Karpas-422 (cell line): Measurements from ENCODE around the gene KIF18B. TPM values are rescaled to one million over a fixed set of nuclear protein-coding genes. Genes with fewer than 3 reads are reported as not detected.

Experiments used
- DNase-seq: peaks from one replicate; pipeline ENCODE4 v3.0.0-alpha.2; 2015
- H2AFZ ChIP-seq: fragments of 200-600 bp; sonication (generic); 2 replicates; pipeline ENCODE4 v1.6.1; 2014; ENCODE audit warnings: antibody characterized with exemption, low read length, mixed read lengths
- H3K27ac ChIP-seq: fragments of 200-600 bp; sonication (generic); 2 replicates; pipeline ENCODE4 v1.5.1; 2014; ENCODE audit warnings: mild to moderate bottlenecking, low read length, moderate library complexity
- H3K27me3 ChIP-seq: fragments of 200-600 bp; sonication (generic); 2 replicates; pipeline ENCODE4 v1.6.1; 2014; ENCODE audit warnings: low read length, mixed read lengths
- H3K36me3 ChIP-seq: fragments of 200-600 bp; sonication (generic); 2 replicates; pipeline ENCODE4 v1.6.1; 2014; ENCODE audit warnings: low read length, mixed read lengths; ENCODE audit not compliant: insufficient read depth
- H3K4me1 ChIP-seq: fragments of 200-600 bp; sonication (generic); 2 replicates; pipeline ENCODE4 v1.6.1; 2014; ENCODE audit warnings: mild to moderate bottlenecking, low read length, mixed read lengths
- H3K4me2 ChIP-seq: fragments of 200-600 bp; sonication (generic); 2 replicates; pipeline ENCODE4 v1.6.1; 2014; ENCODE audit warnings: low read length, low read depth, mild to moderate bottlenecking; ENCODE audit not compliant: poor library complexity, severe bottlenecking
- H3K4me3 ChIP-seq: fragments of 200-600 bp; sonication (generic); 2 replicates; pipeline ENCODE4 v1.5.1; 2014; ENCODE audit warnings: mild to moderate bottlenecking, antibody characterized with exemption, low read length, mixed read lengths
- H3K79me2 ChIP-seq: fragments of 200-600 bp; sonication (generic); 2 replicates; pipeline ENCODE4 v1.6.1; 2014; ENCODE audit warnings: mild to moderate bottlenecking, low read length, mixed read lengths
- H3K9ac ChIP-seq: fragments of 200-600 bp; sonication (generic); 2 replicates; pipeline ENCODE4 v1.6.0; 2014; ENCODE audit warnings: low read length
- H3K9me2 ChIP-seq: fragments of 200-600 bp; sonication (generic), shearing (Covaris generic); replicated peaks from 2 replicates; pipeline ENCODE4 v1.6.0; 2014; ENCODE audit warnings: mild to moderate bottlenecking, low read length, moderate library complexity; ENCODE audit not compliant: insufficient read depth
- H3K9me3 ChIP-seq: fragments of 300-700, 200-600 bp; sonication (generic); 2 replicates; pipeline ENCODE4 v1.6.1; 2014; ENCODE audit warnings: low read length, mixed read lengths
- H4K20me1 ChIP-seq: fragments of 200-600 bp; sonication (generic); 2 replicates; pipeline ENCODE4 v1.6.1; 2014; ENCODE audit warnings: mild to moderate bottlenecking, antibody characterized with exemption, low read length, low read depth; ENCODE audit not compliant: insufficient read depth
- total RNA-seq: library from RNA; depleted of rRNA; stranded (reverse); fragments of >200 nt; shearing (Covaris generic); gene quantifications from 2 replicates; pipeline ENCODE4 v1.2.3, GENCODE V29; 2014; ENCODE audit warnings: low replicate concordance

KIF18B gene
- total RNA-seq, 1 experiment from 2014 or later: 8.5 TPM

DNA sequence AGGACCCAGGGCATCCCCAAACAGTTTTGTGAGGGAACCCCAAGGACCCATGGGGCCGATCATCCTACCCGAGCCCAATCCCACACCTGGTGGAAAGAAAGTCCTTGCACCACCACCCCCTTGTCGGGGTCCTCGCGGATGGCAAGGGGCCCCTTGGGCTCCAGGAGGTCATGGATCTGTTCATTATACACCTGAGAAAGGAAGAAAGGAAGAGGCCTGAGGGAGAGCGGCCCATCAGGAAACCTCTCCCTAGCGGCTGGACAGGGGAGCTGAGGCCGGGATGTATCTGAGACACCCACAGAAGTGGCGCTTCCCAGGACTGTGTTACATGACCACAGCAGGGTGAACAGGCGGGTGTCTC lies 12.8 kb downstream of the KIF18B start:
- H3K4me1 ChIP-seq: no peaks in the 10 kb centered on the region
- no peaks in the 10 kb centered on the region for H3K27me3 ChIP-seq
- H3K79me2 ChIP-seq: peaks cover 24% of the 10 kb centered on the region
- H4K20me1 ChIP-seq: no peaks in the 10 kb centered on the region
- H3K9ac ChIP-seq: no peak overlapping the region
- no peaks in the 10 kb centered on the region for H3K9me2 ChIP-seq
- H3K36me3 ChIP-seq: peaks cover 34% of the 10 kb centered on the region
- H3K4me3 ChIP-seq: no peak overlapping the region
- H2AFZ ChIP-seq: no peak overlapping the region
- no peak overlapping the region for H3K27ac ChIP-seq
- H3K9me3 ChIP-seq: no peaks in the 10 kb centered on the region
- H3K4me2 ChIP-seq: no peak overlapping the region
- DNase-seq: no peak

- Histone ChIP-seq H4K20me1 (no peaks in the 10 kb centered on the region), H3K79me2 (peaks cover 19% of the 10 kb centered on the region), H3K36me3 (peaks cover 33% of the 10 kb centered on the region), H3K27ac (no peak overlapping the region), H3K4me3 (no peak overlapping the region), H3K4me2 (no peak overlapping the region), H3K9me2 (no peaks in the 10 kb centered on the region), H3K9me3 (no peaks in the 10 kb centered on the region), H2AFZ (no peak overlapping the region), H3K4me1 (no peaks in the 10 kb centered on the region), H3K27me3 (no peaks in the 10 kb centered on the region), H3K9ac (no peak overlapping the region)
- no peak for DNase-seq
These were observed 13.5 kb downstream of the KIF18B start for GRCh38 chr17:44933824-44934744.

GRCh38 chr17:44932787-44933097 lies 14.8 kb downstream of the KIF18B start:
- DNase-seq: no peak
- Histone ChIP-seq H3K36me3 (peaks cover 35% of the 10 kb centered on the region), H3K9me2 (no peaks in the 10 kb centered on the region), H4K20me1 (0 out of 2 replicates have a peak, but pooled peaks cover 3% of the 10 kb centered on the region), H3K4me1 (no peaks in the 10 kb centered on the region), H3K27me3 (no peaks in the 10 kb centered on the region), H3K79me2 (peaks cover 10% of the 10 kb centered on the region), H3K4me2 (no peak overlapping the region), H3K9ac (no peak overlapping the region), H2AFZ (no peak overlapping the region), H3K27ac (no peak overlapping the region), H3K9me3 (no peaks in the 10 kb centered on the region), H3K4me3 (no peak overlapping the region)

GRCh38 chr17:44932096-44932786 lies 15.3 kb downstream of the KIF18B start:
- Histone ChIP-seq H3K36me3 (peaks cover 35% of the 10 kb centered on the region), H3K4me2 (no peak overlapping the region), H3K4me3 (no peak overlapping the region), H4K20me1 (0 out of 2 replicates have a peak, but pooled peaks cover 3% of the 10 kb centered on the region), H3K9me2 (no peaks in the 10 kb centered on the region), H2AFZ (no peak overlapping the region), H3K9ac (no peak overlapping the region), H3K4me1 (no peaks in the 10 kb centered on the region), H3K79me2 (peaks cover 5% of the 10 kb centered on the region), H3K27me3 (no peaks in the 10 kb centered on the region), H3K27ac (no peak overlapping the region), H3K9me3 (no peaks in the 10 kb centered on the region)
- DNase-seq: no peak

GRCh38 chr17:44931376-44931775 lies 16.2 kb downstream of the KIF18B start:
- no peak overlapping the region for H3K4me3 ChIP-seq
- H3K79me2 ChIP-seq: no peaks in the 10 kb centered on the region
- H2AFZ ChIP-seq: no peak overlapping the region
- H3K9me2 ChIP-seq: no peaks in the 10 kb centered on the region
- no peak overlapping the region for H3K27ac ChIP-seq
- no peak overlapping the region for H3K9ac ChIP-seq
- H3K4me2 ChIP-seq: no peak overlapping the region
- 0 out of 2 replicates have a peak, but pooled peaks cover 3% of the 10 kb centered on the region for H4K20me1 ChIP-seq
- no peaks in the 10 kb centered on the region for H3K4me1 ChIP-seq
- no peaks in the 10 kb centered on the region for H3K9me3 ChIP-seq
- DNase-seq: no peak
- peaks cover 35% of the 10 kb centered on the region for H3K36me3 ChIP-seq
- no peaks in the 10 kb centered on the region for H3K27me3 ChIP-seq

- no peak for DNase-seq
- Histone ChIP-seq H3K27ac (no peak overlapping the region), H3K9ac (no peak overlapping the region), H3K79me2 (no peaks in the 10 kb centered on the region), H2AFZ (no peak overlapping the region), H3K4me2 (no peak overlapping the region), H3K4me3 (no peak overlapping the region), H4K20me1 (0 out of 2 replicates have a peak, but pooled peaks cover 3% of the 10 kb centered on the region), H3K27me3 (no peaks in the 10 kb centered on the region), H3K9me3 (no peaks in the 10 kb centered on the region), H3K36me3 (peaks cover 35% of the 10 kb centered on the region), H3K4me1 (no peaks in the 10 kb centered on the region), H3K9me2 (no peaks in the 10 kb centered on the region)
These were observed 16.9 kb downstream of the KIF18B start for GRCh38 chr17:44930667-44931066.

GRCh38 chr17:44928950-44929720 lies 18.4 kb downstream of the KIF18B start:
- H3K9me3 ChIP-seq: no peaks in the 10 kb centered on the region
- no peak overlapping the region for H3K4me3 ChIP-seq
- 0 out of 2 replicates have a peak, but pooled peaks cover 3% of the 10 kb centered on the region for H4K20me1 ChIP-seq
- no peak overlapping the region for H2AFZ ChIP-seq
- no peak for DNase-seq
- H3K36me3 ChIP-seq: peaks cover 35% of the 10 kb centered on the region
- no peak overlapping the region for H3K27ac ChIP-seq
- H3K4me1 ChIP-seq: no peaks in the 10 kb centered on the region
- H3K9me2 ChIP-seq: no peaks in the 10 kb centered on the region
- H3K4me2 ChIP-seq: no peak overlapping the region
- no peak overlapping the region for H3K9ac ChIP-seq
- no peaks in the 10 kb centered on the region for H3K79me2 ChIP-seq
- no peaks in the 10 kb centered on the region for H3K27me3 ChIP-seq

GRCh38 chr17:44928136-44928535 lies 19.4 kb downstream of the KIF18B start:
- no peak for DNase-seq
- no peaks in the 10 kb centered on the region for H3K9me2 ChIP-seq
- no peak overlapping the region for H2AFZ ChIP-seq
- H3K27ac ChIP-seq: no peak overlapping the region
- H3K36me3 ChIP-seq: peaks cover 35% of the 10 kb centered on the region
- no peaks in the 10 kb centered on the region for H3K9me3 ChIP-seq
- no peaks in the 10 kb centered on the region for H3K79me2 ChIP-seq
- H4K20me1 ChIP-seq: 0 out of 2 replicates have a peak, but pooled peaks cover 3% of the 10 kb centered on the region
- no peaks in the 10 kb centered on the region for H3K27me3 ChIP-seq
- H3K4me1 ChIP-seq: no peaks in the 10 kb centered on the region
- no peak overlapping the region for H3K9ac ChIP-seq
- no peak overlapping the region for H3K4me2 ChIP-seq
- H3K4me3 ChIP-seq: no peak overlapping the region
